ENCODE data around the gene MALRD1.
"Not testable (repeated sequence)": the region's sequence is repeated elsewhere in the genome, so short reads cannot be mapped to it uniquely, and the experiment has no call there.

Gene MALRD1

GRCh38 chr10:19498393-19499290, 450.0 kb downstream of the MALRD1 start:
- H3K4me1 ChIP-seq (ENCODE audit: insufficient read depth, low read length): no peaks in the 10 kb centered on the region
- H3K9ac ChIP-seq (ENCODE audit: low read length): no peak overlapping the region
- H3K36me3 ChIP-seq (ENCODE audit: insufficient read depth, low read length): peaks cover 4% of the 10 kb centered on the region
- H3K9me3 ChIP-seq (ENCODE audit: low read length): no peaks in the 10 kb centered on the region
- no peak overlapping the region for H3K4me3 ChIP-seq (ENCODE audit: low read depth in 1 of 2, low read length in 2 of 2)
- no peaks in the 10 kb centered on the region for H3K27me3 ChIP-seq (ENCODE audit: control insufficient read depth in 1 of 2, insufficient read depth in 2 of 2, low read length in 2 of 2)
- H3K27ac ChIP-seq (ENCODE audit: low read depth, low read length): no peak overlapping the region

DNA sequence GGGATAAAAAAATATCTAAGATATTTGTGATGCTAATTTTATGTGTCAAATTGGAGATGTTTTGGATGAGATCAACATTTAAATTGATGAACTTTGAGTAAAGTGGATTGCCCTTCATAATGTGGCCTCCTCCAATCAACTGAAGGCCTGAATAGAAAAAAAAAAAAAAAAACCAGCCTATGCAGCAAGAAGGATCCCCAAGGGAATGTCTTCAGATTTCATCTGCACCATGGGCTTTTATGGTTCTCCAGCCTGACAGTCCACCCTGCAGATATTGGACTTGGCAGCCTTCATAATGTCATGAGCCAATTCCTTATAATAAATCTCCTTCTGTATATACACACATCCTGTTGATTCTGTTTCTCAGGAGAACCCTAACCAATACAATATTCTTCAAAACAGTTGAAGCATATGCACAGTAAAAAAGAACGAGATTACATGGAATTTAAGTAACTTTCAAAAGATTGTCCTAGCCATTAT, 450.7 kb downstream of the MALRD1 start:
- no peak overlapping the region for H3K27ac ChIP-seq (ENCODE audit: low read depth, low read length)
- H3K27me3 ChIP-seq (ENCODE audit: control insufficient read depth in 1 of 2, insufficient read depth in 2 of 2, low read length in 2 of 2): no peaks in the 10 kb centered on the region
- H3K4me1 ChIP-seq (ENCODE audit: insufficient read depth, low read length): no peaks in the 10 kb centered on the region
- H3K36me3 ChIP-seq (ENCODE audit: insufficient read depth, low read length): no peaks in the 10 kb centered on the region
- no peak overlapping the region for H3K9ac ChIP-seq (ENCODE audit: low read length)
- H3K4me3 ChIP-seq (ENCODE audit: low read depth in 1 of 2, low read length in 2 of 2): no peak overlapping the region
- H3K9me3 ChIP-seq (ENCODE audit: low read length): no peaks in the 10 kb centered on the region

GRCh38 chr10:19500959-19501358, 452.4 kb downstream of the MALRD1 start:
- H3K9ac ChIP-seq (ENCODE audit: low read length): no peak overlapping the region
- H3K27me3 ChIP-seq (ENCODE audit: control insufficient read depth in 1 of 2, insufficient read depth in 2 of 2, low read length in 2 of 2): no peaks in the 10 kb centered on the region
- H3K36me3 ChIP-seq (ENCODE audit: insufficient read depth, low read length): no peaks in the 10 kb centered on the region
- H3K4me1 ChIP-seq (ENCODE audit: insufficient read depth, low read length): no peaks in the 10 kb centered on the region
- no peak overlapping the region for H3K27ac ChIP-seq (ENCODE audit: low read depth, low read length)
- H3K9me3 ChIP-seq (ENCODE audit: low read length): no peaks in the 10 kb centered on the region
- H3K4me3 ChIP-seq (ENCODE audit: low read depth in 1 of 2, low read length in 2 of 2): no peak overlapping the region

DNA sequence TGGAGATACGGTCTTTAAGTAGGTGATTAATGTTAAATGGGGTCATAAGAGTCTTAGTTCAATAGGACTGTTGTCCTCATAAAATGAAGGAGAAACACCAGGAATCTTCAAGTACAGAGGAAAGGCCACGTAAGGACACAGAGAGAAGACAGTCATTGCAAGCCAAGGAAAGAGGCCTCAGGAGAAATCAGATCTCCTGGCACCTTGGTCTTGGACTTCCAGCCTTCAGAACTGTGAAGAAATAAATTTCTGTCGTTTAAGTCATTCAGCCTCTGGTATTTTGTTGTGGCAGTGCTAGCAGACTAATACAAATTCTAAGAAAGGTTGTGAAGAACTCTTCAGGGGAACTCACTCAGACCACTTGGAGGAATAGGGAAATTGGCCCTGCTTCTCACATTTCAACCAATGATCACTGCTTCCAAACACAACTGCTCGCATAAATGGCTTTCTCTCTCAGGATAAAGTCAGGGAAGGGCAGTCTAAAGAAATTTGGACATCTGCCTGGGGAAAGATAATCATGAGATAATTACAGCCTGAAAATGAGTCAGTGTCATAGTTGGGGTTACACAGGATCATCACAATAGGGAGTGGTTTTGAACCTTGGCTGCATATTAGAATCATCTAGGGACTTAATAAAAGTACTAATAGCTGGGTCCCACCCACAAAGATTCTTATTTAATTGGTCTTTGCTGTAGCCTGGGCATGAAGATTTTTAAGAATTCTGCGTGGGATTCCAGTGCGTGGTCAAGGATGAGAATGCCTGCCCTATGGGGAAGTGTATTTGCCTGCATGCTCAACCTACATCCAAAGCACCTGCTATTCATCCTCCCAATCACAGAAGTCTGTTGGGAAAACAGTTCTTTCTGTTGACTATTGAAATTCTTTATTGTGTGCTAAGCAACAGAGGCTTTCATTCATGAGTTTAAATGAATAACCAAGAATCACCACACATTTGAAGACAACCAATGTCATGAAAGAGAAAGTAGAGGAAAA, 457.0 kb downstream of the MALRD1 start:
- Histone ChIP-seq H3K9me3 (ENCODE audit: low read length) (no peaks in the 10 kb centered on the region), H3K36me3 (ENCODE audit: insufficient read depth, low read length) (no peaks in the 10 kb centered on the region), H3K4me1 (ENCODE audit: insufficient read depth, low read length) (no peaks in the 10 kb centered on the region), H3K27me3 (ENCODE audit: control insufficient read depth in 1 of 2, insufficient read depth in 2 of 2, low read length in 2 of 2) (no peaks in the 10 kb centered on the region), H3K4me3 (ENCODE audit: low read depth in 1 of 2, low read length in 2 of 2) (no peak overlapping the region), H3K27ac (ENCODE audit: low read depth, low read length) (no peak overlapping the region), H3K9ac (ENCODE audit: low read length) (no peak overlapping the region)

DNA sequence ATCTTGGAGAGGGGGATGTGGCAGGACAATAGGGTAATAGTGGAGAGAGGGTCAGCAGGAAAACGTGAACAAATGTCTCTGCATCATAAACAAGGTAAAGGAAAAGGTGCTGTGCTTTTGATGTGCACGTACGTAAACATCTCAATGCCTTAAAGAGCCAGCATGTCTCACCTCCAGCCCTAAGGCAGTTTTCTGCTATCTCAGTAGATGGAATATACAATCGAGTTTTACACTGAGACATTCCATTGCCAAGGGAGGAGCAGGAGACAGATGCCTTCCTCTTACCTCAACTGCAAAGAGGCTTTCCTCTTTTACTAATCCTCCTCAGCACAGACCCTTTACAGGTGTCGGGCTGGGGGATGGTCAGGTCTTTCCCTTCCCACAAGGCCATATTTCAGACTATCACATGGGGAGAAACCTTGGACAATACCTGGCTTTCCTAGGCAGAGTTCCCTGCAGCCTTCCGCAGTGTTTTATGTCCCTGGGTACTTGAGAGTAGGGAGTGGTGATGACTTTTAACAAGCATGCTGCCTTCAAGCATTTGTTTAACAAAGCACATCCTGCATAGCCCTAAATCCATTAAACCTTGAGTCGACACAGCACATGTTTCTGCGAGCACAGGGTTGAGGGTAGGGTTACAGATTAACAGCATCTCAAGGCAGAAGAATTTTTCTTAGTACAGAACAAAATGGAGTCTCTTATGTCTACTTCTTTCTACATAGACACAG, 461.6 kb downstream of the MALRD1 start:
- H3K4me1 ChIP-seq (ENCODE audit: insufficient read depth, low read length); H3K9me3 ChIP-seq (ENCODE audit: low read length); H3K27ac ChIP-seq (ENCODE audit: low read depth, low read length); H3K27me3 ChIP-seq (ENCODE audit: control insufficient read depth in 1 of 2, insufficient read depth in 2 of 2, low read length in 2 of 2); H3K4me3 ChIP-seq (ENCODE audit: low read depth in 1 of 2, low read length in 2 of 2); H3K9ac ChIP-seq (ENCODE audit: low read length); H3K36me3 ChIP-seq (ENCODE audit: insufficient read depth, low read length): not testable (repeated sequence)

DNA sequence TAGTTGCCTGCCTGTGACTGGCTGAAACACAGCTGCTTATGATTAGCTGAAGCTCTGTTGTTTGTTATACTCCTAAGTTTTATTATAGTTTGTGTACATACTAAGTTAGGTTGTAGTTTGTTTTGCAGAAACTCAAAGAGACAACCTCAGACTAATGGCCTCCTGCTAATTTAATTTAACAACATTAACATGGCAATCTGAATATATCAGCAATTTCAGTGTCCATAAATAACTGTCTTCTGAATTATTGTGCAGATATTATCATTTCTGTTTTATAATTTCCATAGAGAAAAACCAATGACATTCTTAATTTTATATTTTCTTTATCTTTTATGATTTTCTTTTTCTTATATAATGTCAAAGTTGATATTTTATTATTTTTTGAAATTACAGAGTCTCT, 469.5 kb downstream of the MALRD1 start:
- Histone ChIP-seq H3K9ac (ENCODE audit: low read length) (no peak overlapping the region), H3K27me3 (ENCODE audit: control insufficient read depth in 1 of 2, insufficient read depth in 2 of 2, low read length in 2 of 2) (no peaks in the 10 kb centered on the region), H3K4me3 (ENCODE audit: low read depth in 1 of 2, low read length in 2 of 2) (no peak overlapping the region), H3K27ac (ENCODE audit: low read depth, low read length) (no peak overlapping the region), H3K9me3 (ENCODE audit: low read length) (no peaks in the 10 kb centered on the region), H3K4me1 (ENCODE audit: insufficient read depth, low read length) (no peaks in the 10 kb centered on the region), H3K36me3 (ENCODE audit: insufficient read depth, low read length) (no peaks in the 10 kb centered on the region)

DNA sequence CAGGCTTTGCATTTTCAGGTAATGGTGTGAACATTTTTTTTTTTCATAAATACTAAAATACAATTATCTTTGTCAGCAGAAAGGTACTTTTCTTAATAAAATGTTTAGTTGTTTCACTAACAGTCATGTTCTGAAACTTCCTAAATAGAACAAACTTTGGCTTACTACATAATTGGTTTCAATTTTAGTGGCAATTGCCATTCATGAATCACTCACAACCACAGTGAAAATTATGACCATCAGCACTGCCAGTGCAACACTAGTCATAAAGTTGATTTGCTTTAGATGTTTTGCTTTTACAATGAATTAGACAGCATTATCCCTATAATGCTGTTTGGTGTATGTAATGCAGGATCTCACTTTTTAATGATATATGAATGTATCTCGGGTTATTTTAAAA, 470.0 kb downstream of the MALRD1 start:
- Histone ChIP-seq H3K9me3 (ENCODE audit: low read length) (no peaks in the 10 kb centered on the region), H3K27me3 (ENCODE audit: control insufficient read depth in 1 of 2, insufficient read depth in 2 of 2, low read length in 2 of 2) (no peaks in the 10 kb centered on the region), H3K9ac (ENCODE audit: low read length) (no peak overlapping the region), H3K4me1 (ENCODE audit: insufficient read depth, low read length) (no peaks in the 10 kb centered on the region), H3K27ac (ENCODE audit: low read depth, low read length) (no peak overlapping the region), H3K4me3 (ENCODE audit: low read depth in 1 of 2, low read length in 2 of 2) (no peak overlapping the region), H3K36me3 (ENCODE audit: insufficient read depth, low read length) (no peaks in the 10 kb centered on the region)

DNA sequence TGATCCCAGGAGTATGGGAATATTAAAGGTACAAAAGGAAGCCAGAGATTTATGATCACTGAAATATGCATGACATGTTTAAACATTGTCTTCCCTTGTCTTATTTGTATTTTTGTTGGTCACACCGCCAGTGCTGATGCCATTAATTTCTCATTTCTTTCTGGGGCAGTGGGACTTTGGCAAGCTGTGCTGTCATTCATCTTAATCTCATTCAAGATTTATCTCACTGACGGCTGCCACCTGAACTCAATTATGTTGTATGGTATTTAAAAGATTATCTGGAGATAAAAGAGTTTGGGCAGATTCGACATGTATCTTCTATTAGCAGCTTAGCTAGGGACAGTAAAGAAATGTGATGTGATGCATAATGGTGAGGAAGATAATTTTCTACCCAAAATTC, 482.7 kb downstream of the MALRD1 start:
- no peaks in the 10 kb centered on the region for H3K27me3 ChIP-seq (ENCODE audit: control insufficient read depth in 1 of 2, insufficient read depth in 2 of 2, low read length in 2 of 2)
- no peak overlapping the region for H3K27ac ChIP-seq (ENCODE audit: low read depth, low read length)
- H3K36me3 ChIP-seq (ENCODE audit: insufficient read depth, low read length): no peaks in the 10 kb centered on the region
- H3K9me3 ChIP-seq (ENCODE audit: low read length): no peaks in the 10 kb centered on the region
- H3K4me1 ChIP-seq (ENCODE audit: insufficient read depth, low read length): no peaks in the 10 kb centered on the region
- H3K9ac ChIP-seq (ENCODE audit: low read length): no peak overlapping the region
- no peak overlapping the region for H3K4me3 ChIP-seq (ENCODE audit: low read depth in 1 of 2, low read length in 2 of 2)

GRCh38 chr10:19532411-19532810, 483.8 kb downstream of the MALRD1 start:
- Histone ChIP-seq H3K27ac (ENCODE audit: low read depth, low read length) (no peak overlapping the region), H3K27me3 (ENCODE audit: control insufficient read depth in 1 of 2, insufficient read depth in 2 of 2, low read length in 2 of 2) (no peaks in the 10 kb centered on the region)

GRCh38 chr10:19541299-19541698, 492.7 kb downstream of the MALRD1 start:
- Histone ChIP-seq H3K9me3 (ENCODE audit: low read length) (no peaks in the 10 kb centered on the region), H3K4me1 (ENCODE audit: insufficient read depth, low read length) (no peaks in the 10 kb centered on the region), H3K4me3 (ENCODE audit: low read depth in 1 of 2, low read length in 2 of 2) (no peak overlapping the region), H3K9ac (ENCODE audit: low read length) (no peak overlapping the region), H3K27me3 (ENCODE audit: control insufficient read depth in 1 of 2, insufficient read depth in 2 of 2, low read length in 2 of 2) (no peaks in the 10 kb centered on the region), H3K36me3 (ENCODE audit: insufficient read depth, low read length) (no peaks in the 10 kb centered on the region), H3K27ac (ENCODE audit: low read depth, low read length) (no peak overlapping the region)

More at GRCh38 chr10:19532411-19532810, 483.8 kb downstream of the MALRD1 start:
- no peak overlapping the region for H3K9ac ChIP-seq (ENCODE audit: low read length)
- no peaks in the 10 kb centered on the region for H3K36me3 ChIP-seq (ENCODE audit: insufficient read depth, low read length)
- H3K9me3 ChIP-seq (ENCODE audit: low read length): no peaks in the 10 kb centered on the region
- no peaks in the 10 kb centered on the region for H3K4me1 ChIP-seq (ENCODE audit: insufficient read depth, low read length)
- H3K4me3 ChIP-seq (ENCODE audit: low read depth in 1 of 2, low read length in 2 of 2): no peak overlapping the region

GRCh38 chr10:19546224-19546623, 497.6 kb downstream of the MALRD1 start:
- Histone ChIP-seq H3K9ac (ENCODE audit: low read length) (no peak overlapping the region), H3K4me3 (ENCODE audit: low read depth in 1 of 2, low read length in 2 of 2) (no peak overlapping the region), H3K27ac (ENCODE audit: low read depth, low read length) (no peak overlapping the region), H3K4me1 (ENCODE audit: insufficient read depth, low read length) (peaks cover 4% of the 10 kb centered on the region), H3K36me3 (ENCODE audit: insufficient read depth, low read length) (no peaks in the 10 kb centered on the region), H3K9me3 (ENCODE audit: low read length) (no peaks in the 10 kb centered on the region), H3K27me3 (ENCODE audit: control insufficient read depth in 1 of 2, insufficient read depth in 2 of 2, low read length in 2 of 2) (no peaks in the 10 kb centered on the region)

Measured in muscle layer of colon (tissue), 2 donors.